ENCODE measurements around the gene LCAT. TPM values are rescaled to one million over a fixed set of nuclear protein-coding genes. Genes with fewer than 3 reads are reported as not detected.
A peak's percentile ranks its signal among the peaks of the same experiment; 100 is the strongest.

LCAT gene
- total and polyA plus RNA-seq, 4 donors = 45.7 to 201 (median 113) TPM

- H3K9me3 ChIP-seq (ENCODE audit: control insufficient read depth in 4 of 4, low read length in 3 of 4) = no peaks in the 10 kb centered on the region
- TF ChIP-seq TAF1 (conservative IDR thresholded peaks at IDR 0.05) (no peak), GABPA (IDR thresholded peaks at IDR 0.05 in 1 of 2, conservative IDR thresholded peaks at IDR 0.05 in 1 of 2) (no peak), EGR1 (IDR thresholded peaks at IDR 0.05; ENCODE audit: low read depth in 2 of 2) (no peak), FOXA1 (IDR thresholded peaks at IDR 0.05) (no peak), JUND (IDR thresholded peaks at IDR 0.05) (peak in 1 of 2 donors; percentile 86), ZBTB33 (IDR thresholded peaks at IDR 0.05) (no peak), HNF4A (conservative IDR thresholded peaks at IDR 0.05) (peak; percentile 79 to 86), RAD21 (IDR thresholded peaks at IDR 0.05) (no peak), RXRA (IDR thresholded peaks at IDR 0.05) (peak; percentile 25 to 73), NR2F2 (IDR thresholded peaks at IDR 0.05) (no peak), YY1 (IDR thresholded peaks at IDR 0.05) (peak; percentile 90), HNF4G (IDR thresholded peaks at IDR 0.05) (peak; percentile 26), SP1 (IDR thresholded peaks at IDR 0.05) (peak; percentile 79), ATF3 (IDR thresholded peaks at IDR 0.05) (no peak), FOXA2 (IDR thresholded peaks at IDR 0.05) (no peak), CTCF (IDR thresholded peaks at IDR 0.05; ENCODE audit: low read depth, low read length, missing input control) (no peak)
- TF ChIP-seq, protein P1, sequence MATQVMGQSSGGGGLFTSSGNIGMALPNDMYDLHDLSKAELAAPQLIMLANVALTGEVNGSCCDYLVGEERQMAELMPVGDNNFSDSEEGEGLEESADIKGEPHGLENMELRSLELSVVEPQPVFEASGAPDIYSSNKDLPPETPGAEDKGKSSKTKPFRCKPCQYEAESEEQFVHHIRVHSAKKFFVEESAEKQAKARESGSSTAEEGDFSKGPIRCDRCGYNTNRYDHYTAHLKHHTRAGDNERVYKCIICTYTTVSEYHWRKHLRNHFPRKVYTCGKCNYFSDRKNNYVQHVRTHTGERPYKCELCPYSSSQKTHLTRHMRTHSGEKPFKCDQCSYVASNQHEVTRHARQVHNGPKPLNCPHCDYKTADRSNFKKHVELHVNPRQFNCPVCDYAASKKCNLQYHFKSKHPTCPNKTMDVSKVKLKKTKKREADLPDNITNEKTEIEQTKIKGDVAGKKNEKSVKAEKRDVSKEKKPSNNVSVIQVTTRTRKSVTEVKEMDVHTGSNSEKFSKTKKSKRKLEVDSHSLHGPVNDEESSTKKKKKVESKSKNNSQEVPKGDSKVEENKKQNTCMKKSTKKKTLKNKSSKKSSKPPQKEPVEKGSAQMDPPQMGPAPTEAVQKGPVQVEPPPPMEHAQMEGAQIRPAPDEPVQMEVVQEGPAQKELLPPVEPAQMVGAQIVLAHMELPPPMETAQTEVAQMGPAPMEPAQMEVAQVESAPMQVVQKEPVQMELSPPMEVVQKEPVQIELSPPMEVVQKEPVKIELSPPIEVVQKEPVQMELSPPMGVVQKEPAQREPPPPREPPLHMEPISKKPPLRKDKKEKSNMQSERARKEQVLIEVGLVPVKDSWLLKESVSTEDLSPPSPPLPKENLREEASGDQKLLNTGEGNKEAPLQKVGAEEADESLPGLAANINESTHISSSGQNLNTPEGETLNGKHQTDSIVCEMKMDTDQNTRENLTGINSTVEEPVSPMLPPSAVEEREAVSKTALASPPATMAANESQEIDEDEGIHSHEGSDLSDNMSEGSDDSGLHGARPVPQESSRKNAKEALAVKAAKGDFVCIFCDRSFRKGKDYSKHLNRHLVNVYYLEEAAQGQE (IDR thresholded peaks at IDR 0.05) = peak; percentile 37
- TF ChIP-seq, protein P2, sequence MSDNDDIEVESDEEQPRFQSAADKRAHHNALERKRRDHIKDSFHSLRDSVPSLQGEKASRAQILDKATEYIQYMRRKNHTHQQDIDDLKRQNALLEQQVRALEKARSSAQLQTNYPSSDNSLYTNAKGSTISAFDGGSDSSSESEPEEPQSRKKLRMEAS (IDR thresholded peaks at IDR 0.05) = no peak
- DNase-seq (ENCODE audit: low spot score) = no peak
- WGBS = 75% methylated on average over 10 of the region's 10 CpGs
- H3K9ac ChIP-seq (ENCODE audit: low read depth in 1 of 2, low read length in 2 of 2) = no peak overlapping the region
- peaks cover 10 to 32% (median 27%) of the 10 kb centered on the region in 4 donors for H3K4me1 ChIP-seq (ENCODE audit: control insufficient read depth in 4 of 4, insufficient read depth in 4 of 4, low read length in 3 of 4)
- no peaks in the 10 kb centered on the region for H3K27me3 ChIP-seq (ENCODE audit: control insufficient read depth in 4 of 4, insufficient read depth in 4 of 4, low read length in 3 of 4)
- H3K4me3 ChIP-seq (ENCODE audit: low read depth in 1 of 3, low read length in 3 of 3) = no peak overlapping the region
- H3K36me3 ChIP-seq (ENCODE audit: control insufficient read depth in 4 of 4, insufficient read depth in 3 of 4, low read depth in 1 of 4, low read length in 3 of 4) = peaks cover 3 to 40% (median 17%) of the 10 kb centered on the region in 4 donors
- H3K27ac ChIP-seq (ENCODE audit: low read depth in 1 of 2, low read length in 2 of 2) = peak overlapping the region; percentile 90 to 96
These were observed 10.7 kb upstream of the LCAT start for GRCh38 chr16:67954421-67955196.

Data from liver (tissue), 9 donors.